Gastrocnemius medialis (tissue), 4 donors: ENCODE results near the gene CCSER1.

Experiments
- CTCF ChIP-seq, 5 experiments: fragments of 450-650 bp in 3 of 5; fragments of 200-600 bp in 2 of 5; sonication (generic) in 2 of 5; IDR thresholded peaks in 4 of 5; conservative IDR thresholded peaks in 1 of 5; 1 replicate in 4 of 5; 2 replicates in 1 of 5; pipeline ENCODE4 v1.5.1; 2016 to 2019; ENCODE audit warnings: antibody characterized with exemption in 5 of 5, mild to moderate bottlenecking in 3 of 5, moderate library complexity in 3 of 5
- POLR2A ChIP-seq, 2 donors: fragments of 450-650 bp; IDR thresholded peaks; one replicate each; pipeline ENCODE4 v1.6.1; 2017; ENCODE audit warnings: antibody characterized with exemption in 2 of 2, mild to moderate bottlenecking in 2 of 2, moderate library complexity in 2 of 2

DNA sequence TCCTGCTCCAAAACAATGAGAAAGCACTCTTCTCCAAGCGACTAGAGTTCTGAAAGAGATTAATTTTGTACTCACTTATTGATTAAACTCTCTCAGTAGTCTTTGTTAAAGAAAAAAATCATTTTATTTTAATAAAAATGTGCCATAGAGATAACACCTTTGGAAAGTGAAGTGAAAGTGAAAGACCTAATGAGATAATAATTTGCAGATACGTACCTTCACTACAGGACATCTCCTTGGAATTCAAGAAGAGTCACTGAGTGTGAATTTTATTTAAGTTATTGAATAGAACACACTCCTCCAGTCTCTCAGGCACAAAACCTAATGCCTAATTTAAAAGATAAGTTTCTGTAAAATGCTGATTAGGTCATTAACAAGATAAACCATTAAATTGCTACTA, 1106.0 kb downstream of the CCSER1 start:
- TF ChIP-seq CTCF (IDR thresholded peaks at IDR 0.05 in 4 of 5, conservative IDR thresholded peaks at IDR 0.05 in 1 of 5) (no peak), POLR2A (IDR thresholded peaks at IDR 0.05) (no peak)
